ENCODE results near the gene METTL14.

The METTL14 gene

GRCh38 chr4:118757761-118758251, 72.6 kb downstream of the METTL14 start:
- DNase-seq (ENCODE audit: low read depth in 3 of 3, low spot score in 1 of 3) = no peak

- no peak for DNase-seq (ENCODE audit: low read depth in 3 of 3, low spot score in 1 of 3)
Observed at GRCh38 chr4:118758293-118758692, 73.1 kb downstream of the METTL14 start.

- DNase-seq (ENCODE audit: low read depth in 3 of 3, low spot score in 1 of 3) = no peak
Observed at GRCh38 chr4:118759481-118759880, 74.3 kb downstream of the METTL14 start.

- no peak for DNase-seq (ENCODE audit: low read depth in 3 of 3, low spot score in 1 of 3)
Observed at GRCh38 chr4:118760092-118760491, 74.9 kb downstream of the METTL14 start.

GRCh38 chr4:118760493-118760892, 75.3 kb downstream of the METTL14 start:
- no peak for DNase-seq (ENCODE audit: low read depth in 3 of 3, low spot score in 1 of 3)

- DNase-seq (ENCODE audit: low read depth in 3 of 3, low spot score in 1 of 3) = no peak
Observed at GRCh38 chr4:118761397-118762016, 76.3 kb downstream of the METTL14 start.

- no peak for DNase-seq (ENCODE audit: low read depth in 3 of 3, low spot score in 1 of 3)
Observed at GRCh38 chr4:118762155-118762554, 77.0 kb downstream of the METTL14 start.

- no peak for DNase-seq (ENCODE audit: low read depth in 3 of 3, low spot score in 1 of 3)
Observed at GRCh38 chr4:118762730-118763477, 77.7 kb downstream of the METTL14 start.

All from stimulated activated CD4-positive, alpha-beta T cell treated with anti-CD3 and anti-CD28 coated beads, TNF-alpha, amount 100 ng/mL, for 1 hour (primary cell).